Stimulated activated naive CD4-positive, alpha-beta T cell (primary cell): ENCODE data around the gene ME1.

ENCODE experiments used
- DNase-seq, 6 experiments: peaks; one replicate each; lab custom pipeline; 2025; lab: John Stamatoyannopoulos, UW

ME1 gene

DNA sequence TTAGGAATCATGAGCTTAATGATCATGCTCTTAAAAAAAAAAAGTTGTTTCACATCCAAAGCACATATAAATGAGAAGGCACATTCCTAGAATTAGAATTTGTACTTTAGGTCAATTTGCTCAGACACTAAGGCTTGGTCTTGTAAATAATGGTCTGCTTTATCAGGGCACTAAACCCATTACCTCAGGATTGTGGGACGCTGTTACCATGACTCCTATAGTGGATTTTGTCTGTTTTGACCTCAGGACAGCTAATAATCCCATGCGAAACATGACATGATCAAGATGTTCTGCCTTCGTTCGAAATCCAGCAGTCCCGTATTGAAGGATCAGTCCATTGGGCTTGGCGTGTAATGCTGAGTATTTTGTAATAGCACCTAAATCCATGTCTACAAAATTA lies 240.2 kb downstream of the ME1 start:
- DNase-seq, result no peak

DNA sequence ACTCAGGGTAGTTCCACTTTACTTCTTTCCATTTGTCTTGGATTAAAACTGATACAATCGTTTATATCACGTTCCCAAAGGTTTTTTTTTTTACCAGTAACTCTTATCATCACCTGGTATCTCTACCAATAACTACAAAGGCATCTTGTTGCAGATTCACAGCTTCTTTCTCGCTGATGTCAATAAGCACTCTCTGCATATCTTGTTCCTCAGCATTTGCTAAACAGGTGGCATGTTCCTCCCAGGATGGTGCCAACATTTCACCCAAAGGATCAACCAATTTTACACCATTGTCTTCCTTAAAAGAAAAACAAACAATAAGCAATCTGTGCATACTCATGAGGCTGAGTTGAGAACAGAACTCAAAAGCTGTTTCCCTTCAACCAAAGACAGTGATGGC lies 242.3 kb downstream of the ME1 start:
- no peak for DNase-seq

GRCh38 chr6:83185096-83185495 lies 245.8 kb downstream of the ME1 start:
- no peak for DNase-seq

DNA sequence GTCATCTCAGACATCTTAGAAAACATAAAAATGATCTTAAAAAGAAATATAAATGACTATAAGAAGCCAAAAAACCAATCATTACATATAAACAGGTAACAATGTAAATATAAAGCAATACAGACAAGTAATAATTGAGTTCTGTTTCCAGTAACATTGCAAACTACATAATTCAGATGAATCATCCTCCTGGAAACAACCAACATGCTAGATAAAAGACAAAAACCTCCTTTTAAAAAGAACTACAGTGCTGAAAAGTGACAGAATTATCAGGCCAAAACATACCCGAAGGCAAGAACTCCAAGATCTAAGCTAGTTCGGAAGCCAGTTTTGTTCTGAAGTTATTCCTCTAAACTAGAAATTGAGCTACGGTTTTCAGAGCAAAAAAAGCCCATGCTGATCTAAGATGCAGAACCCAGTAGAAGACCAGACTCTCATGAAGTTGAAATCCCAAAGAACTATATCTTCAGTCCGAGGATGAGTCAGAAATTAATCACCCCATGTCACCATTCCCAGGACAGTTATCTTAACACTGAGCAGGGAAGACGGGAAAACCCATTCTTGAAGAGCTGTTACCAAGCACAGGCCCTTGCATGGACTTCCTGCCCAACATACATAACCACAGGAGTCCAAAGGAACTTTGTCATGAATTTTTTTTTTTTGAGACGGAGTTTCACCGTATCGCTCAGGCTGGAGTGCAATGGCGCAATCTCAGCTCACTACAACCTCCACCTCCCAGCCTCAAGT lies 247.6 kb downstream of the ME1 start:
- no peak for DNase-seq

GRCh38 chr6:83182114-83182513 lies 248.7 kb downstream of the ME1 start:
- no peak for DNase-seq

DNA sequence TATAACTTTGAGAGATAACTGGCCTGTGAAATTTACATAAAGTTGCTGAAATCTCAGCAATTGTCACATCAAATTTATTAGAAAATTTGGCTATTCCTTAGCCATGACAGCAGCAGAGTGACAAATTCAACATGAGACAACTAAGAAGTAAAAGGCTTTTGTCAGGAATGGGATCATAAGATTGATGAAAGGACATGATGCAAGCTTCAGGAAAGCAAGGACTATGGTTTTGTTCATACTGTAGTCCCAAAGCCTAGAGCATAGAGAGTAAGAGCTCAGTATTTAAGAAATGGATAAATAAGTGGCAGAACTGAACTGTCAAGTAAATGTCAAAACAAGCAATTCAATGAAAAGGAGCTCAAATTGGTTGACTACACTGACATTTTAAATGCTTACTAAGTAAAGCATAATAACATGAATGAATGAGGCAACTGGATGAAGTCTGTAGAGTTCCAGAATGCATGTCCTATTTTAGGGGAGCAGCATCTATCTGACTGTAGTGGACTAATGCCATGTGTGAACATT lies 250.4 kb downstream of the ME1 start:
- DNase-seq, result no peak

GRCh38 chr6:83176246-83176645 lies 254.6 kb downstream of the ME1 start:
- DNase-seq, result no peak

GRCh38 chr6:83169511-83169910 lies 261.3 kb downstream of the ME1 start:
- DNase-seq, result no peak

- no peak for DNase-seq
Observed at GRCh38 chr6:83169106-83169505, 261.7 kb downstream of the ME1 start.

GRCh38 chr6:83168556-83168955 lies 262.3 kb downstream of the ME1 start:
- no peak for DNase-seq

GRCh38 chr6:83167726-83168278 lies 263.0 kb downstream of the ME1 start:
- DNase-seq, result no peak
